Left lobe of liver (tissue), 2 donors: ENCODE measurements around the gene NUDT13. TPM values are rescaled to one million over a fixed set of nuclear protein-coding genes. Genes with fewer than 3 reads are reported as not detected.
"Not testable (repeated sequence)": the region's sequence is repeated elsewhere in the genome, so short reads cannot be mapped to it uniquely, and the experiment has no call there.

Experiments
- ATAC-seq: fragments of 200-7000 bp; cut with Tn5 transposase; one replicate; pipeline ENCODE4 v1.9.1; 2020; ENCODE audit warnings: mild to moderate bottlenecking, moderate library complexity
- DNase-seq: peaks from one replicate; pipeline ENCODE4 v3.0.0-alpha.2; 2020; ENCODE audit warnings: low spot score
- total RNA-seq: library from RNA; stranded (reverse); gene quantifications from one replicate; pipeline ENCODE4 v1.2.1, GENCODE V29; 2021
- donor health status: DM: no; HTN: no; CAD: no; lungs with moderate emphysema.
- donor health status: DM: no; HTN: yes; CAD: no.

The NUDT13 gene
- total RNA-seq, 1 donor from 2014 or later: 2.7 TPM

DNA sequence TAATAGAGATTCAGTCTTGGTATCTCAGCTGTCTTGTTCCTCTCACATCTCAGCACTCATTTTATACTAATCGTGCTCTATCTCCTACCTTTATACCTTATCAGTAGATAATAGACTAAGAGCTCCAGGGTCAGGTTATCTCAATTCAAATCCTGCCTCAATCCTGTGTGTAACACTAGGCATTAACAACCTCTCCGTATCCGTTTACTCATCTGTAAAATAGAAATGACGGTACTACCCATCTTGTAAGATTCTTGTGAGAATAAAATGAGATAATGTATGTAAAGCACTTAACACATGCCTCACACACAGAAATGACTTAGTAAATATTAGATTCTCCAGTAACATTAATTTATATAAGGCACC, 13.0 kb upstream of the NUDT13 start:
- ATAC-seq (no peak), DNase-seq (no peak)

DNA sequence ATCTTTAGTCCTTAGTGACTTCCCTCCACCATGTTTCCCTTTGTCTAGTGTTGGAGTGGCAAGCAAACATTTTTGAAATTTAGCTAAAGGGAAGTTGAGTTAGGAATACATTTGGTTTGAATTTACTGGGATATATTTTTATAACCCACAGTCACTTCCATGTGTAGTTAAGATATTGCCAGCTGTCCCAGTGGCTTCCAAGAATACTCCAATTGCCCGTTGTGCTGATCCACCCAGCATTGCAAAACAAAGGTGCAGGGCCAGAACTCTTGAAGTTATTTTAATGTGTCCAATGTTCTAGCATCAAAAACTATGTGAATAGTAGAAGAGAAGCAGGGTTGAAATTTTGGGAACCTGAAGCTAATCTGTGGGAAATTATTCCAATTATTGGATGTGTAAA, 11.1 kb upstream of the NUDT13 start:
- DNase-seq (no peak), ATAC-seq (no peak)

DNA sequence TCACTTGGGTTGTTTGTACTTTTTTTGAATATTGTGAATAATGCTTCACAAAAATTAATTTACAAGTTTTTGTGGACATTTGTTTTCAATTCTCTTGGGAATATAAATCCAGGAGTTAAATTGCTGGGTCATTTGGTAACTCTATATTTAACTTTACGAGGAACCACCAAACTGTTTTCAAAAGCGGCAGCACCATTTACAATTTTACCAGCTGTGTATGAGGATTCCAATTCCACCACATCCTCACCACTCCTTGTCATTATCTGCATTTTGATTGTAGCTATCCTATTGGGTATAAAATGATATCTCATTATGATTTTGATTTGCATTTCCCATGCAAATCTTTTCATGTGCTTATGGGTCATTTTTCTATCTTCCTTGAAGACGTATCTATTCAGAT, 4.0 kb upstream of the NUDT13 start:
- ATAC-seq (no peak), DNase-seq (no peak)

DNA sequence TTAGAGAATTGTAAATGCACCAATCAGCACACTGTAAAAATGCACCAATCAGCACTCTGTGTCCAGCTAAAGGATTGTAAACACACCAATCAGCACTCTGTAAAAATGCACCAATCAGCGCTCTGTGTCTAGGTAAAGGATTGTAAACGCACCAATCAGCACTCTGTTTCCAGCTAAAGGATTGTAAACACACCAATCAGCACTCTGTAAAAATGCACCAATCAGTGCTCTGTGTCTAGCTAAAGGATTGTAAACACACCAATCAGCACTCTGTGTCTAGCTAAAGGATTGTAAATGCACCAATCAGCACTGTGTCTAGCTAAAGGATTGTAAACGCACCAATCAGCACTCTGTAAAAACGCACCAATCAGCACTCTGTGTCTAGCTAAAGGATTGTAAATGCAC, 1.0 kb upstream of the NUDT13 start:
- DNase-seq, ATAC-seq: not testable (repeated sequence)

GRCh38 chr10:73112032-73112431, 1.8 kb downstream of the NUDT13 start:
- ATAC-seq, DNase-seq: not testable (repeated sequence)

DNA sequence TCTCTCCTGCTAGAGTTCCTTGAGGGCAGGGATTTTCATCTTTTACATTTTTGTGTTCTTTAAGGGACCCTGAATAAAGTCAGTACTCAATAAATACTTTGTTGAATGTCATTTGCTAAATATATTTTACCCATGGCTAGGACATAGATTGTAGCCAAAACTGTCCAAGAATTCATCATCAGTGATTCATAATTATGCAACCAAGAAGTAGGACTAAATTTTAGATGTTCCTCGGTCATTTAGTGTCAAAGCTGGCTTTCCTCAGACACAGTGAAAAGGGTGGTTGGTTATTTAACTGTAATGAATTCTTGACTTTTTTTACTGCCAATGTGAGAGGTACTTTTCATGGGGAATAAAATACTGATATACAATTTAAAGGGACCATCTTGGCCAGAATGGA, 3.3 kb downstream of the NUDT13 start:
- ATAC-seq (no peak), DNase-seq (no peak)

GRCh38 chr10:73116017-73116416, 5.8 kb downstream of the NUDT13 start:
- no peak for DNase-seq
- no peak for ATAC-seq

DNA sequence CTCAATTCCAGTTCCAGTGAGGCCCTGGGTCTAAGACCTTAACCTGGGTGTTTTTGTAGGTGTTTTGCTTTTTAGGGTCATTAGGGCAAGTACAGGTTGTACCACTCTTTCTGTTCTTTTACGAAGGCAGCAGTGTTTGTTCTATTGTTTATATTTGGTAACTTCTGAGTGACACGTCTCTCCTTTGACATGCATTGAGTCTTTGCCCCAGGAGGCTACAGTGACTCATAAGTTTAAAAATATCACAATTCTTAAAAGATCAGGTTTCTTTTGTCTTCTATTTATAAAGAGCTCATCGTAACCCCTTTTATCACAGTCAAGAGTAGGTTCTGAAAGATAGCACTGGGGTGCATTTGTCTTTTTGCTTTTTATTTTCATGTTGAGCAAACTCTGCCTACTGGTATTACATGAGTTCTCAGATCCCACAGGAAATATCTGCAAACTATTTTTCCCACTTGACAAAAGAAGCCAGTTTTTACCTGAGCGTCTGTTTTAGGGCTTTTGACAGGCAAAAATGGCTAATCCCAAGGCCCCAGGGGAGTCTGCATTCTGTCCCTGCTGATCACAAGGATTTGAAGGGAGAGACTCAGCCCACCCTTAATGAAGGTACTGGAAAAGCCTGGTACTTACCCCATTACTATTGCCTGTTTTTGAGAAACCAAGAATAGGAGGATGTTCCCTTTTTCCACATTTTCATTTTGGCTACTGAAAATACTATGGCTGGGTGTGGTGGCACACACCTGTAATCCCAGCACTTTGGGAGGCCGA, 7.9 kb downstream of the NUDT13 start:
- DNase-seq (no peak), ATAC-seq (peak; percentile 52)

DNA sequence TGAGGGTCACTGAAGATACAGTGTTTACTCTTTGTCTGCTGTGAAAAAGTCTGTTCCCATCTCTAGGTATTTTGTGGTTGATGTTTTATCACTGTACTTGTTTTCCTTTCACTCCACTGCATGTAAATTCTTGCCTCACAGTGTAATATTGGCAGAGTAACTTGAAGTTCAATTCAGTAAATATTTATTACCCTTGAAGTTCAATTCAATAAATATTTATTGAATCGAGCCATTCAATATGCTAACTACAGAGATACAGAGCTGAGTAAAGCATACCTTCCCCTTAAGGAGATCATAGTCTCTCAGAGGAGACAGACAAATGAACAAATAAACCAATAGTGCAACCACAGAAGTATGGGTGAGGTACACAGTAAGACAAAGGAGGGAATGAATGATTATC, 9.2 kb downstream of the NUDT13 start:
- ATAC-seq (peak; percentile 61), DNase-seq (no peak)

- ATAC-seq (peak; percentile 66), DNase-seq (no peak)
These were observed 9.7 kb downstream of the NUDT13 start for GRCh38 chr10:73119952-73120351.

GRCh38 chr10:73126343-73126742, 16.1 kb downstream of the NUDT13 start:
- no peak for DNase-seq

GRCh38 chr10:73131301-73131700, 21.0 kb downstream of the NUDT13 start:
- DNase-seq: no peak
- ATAC-seq: no peak

More at GRCh38 chr10:73126343-73126742, 16.1 kb downstream of the NUDT13 start:
- no peak for ATAC-seq

DNA sequence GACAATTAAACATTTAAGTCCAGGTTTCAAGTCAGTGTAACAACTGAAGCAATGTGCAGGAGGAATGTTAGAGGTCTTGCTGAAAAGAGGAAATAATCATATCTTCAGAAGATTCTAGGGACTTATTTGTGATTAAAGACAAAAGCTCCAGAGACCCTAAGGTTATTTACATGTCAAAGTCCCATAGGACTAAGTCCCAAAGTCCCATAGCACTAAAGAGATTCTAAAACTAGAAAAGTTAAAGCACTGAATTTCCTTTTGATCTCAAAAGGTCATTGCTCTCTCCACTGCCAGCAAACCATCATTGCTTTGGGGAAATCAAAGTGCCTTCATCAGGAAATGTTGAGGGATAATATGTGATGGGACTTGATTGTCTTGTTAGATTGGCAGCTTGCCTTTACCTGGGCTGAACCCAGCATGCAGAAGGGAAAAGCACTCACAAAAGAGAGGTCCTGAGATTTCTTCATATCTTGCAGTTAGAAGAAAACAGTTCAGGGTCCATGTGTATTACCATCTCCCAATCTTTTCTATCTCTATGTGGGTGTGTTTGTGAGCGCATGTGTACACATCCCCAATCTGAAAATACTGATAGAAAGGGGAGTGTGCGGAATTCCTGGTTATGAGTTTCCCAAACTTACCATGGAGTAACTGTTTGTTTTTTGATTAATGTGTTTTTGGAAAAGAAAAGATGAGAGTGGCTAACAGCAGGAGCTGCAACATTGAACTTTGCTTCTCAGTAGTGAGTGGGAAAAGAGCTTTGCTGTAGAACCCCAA, 21.8 kb downstream of the NUDT13 start:
- peak; percentile 76 for ATAC-seq
- no peak for DNase-seq

- no peak for ATAC-seq
- DNase-seq: no peak
These were observed 24.5 kb downstream of the NUDT13 start for GRCh38 chr10:73134727-73135126.

DNA sequence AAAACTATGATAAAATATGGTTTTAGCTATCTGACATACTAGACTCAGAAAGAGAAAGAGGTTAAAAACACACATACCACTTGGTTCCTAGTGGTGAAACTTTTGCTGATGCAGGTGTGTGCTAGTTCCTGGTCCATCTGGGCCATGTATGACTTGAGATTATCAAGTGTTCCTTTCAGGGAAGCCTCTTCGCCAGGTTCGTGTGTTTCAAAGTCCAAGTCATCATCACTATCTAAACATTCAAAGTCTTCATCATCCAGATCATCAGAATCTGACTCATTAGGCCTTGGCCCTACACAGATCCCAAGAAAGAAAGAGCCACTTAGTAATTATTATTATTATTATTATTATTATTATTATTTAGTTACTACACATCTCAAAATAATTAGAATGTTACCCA, 26.4 kb downstream of the NUDT13 start:
- no peak for DNase-seq
- no peak for ATAC-seq

DNA sequence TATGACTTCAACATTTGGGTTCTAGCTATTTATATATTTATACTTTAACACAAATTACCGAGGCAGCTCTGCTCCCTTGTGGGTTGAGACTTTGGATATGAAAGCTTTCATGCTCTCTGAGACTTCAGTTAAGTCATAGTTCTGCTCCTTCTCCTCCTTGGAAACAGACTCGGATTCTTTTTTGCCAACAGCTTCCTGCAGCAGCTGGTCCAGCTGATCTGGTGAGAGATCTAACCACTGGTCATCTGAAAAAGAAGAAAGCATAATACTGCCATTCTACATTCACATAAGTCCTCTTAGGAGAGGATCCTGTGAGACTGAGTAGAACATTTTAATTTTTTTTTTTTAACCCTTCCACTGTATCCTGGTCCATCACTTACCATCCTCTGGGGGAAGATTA, 29.0 kb downstream of the NUDT13 start:
- no peak for ATAC-seq
- DNase-seq: no peak

GRCh38 chr10:73141603-73142002, 31.3 kb downstream of the NUDT13 start:
- DNase-seq: no peak
- ATAC-seq: no peak

DNA sequence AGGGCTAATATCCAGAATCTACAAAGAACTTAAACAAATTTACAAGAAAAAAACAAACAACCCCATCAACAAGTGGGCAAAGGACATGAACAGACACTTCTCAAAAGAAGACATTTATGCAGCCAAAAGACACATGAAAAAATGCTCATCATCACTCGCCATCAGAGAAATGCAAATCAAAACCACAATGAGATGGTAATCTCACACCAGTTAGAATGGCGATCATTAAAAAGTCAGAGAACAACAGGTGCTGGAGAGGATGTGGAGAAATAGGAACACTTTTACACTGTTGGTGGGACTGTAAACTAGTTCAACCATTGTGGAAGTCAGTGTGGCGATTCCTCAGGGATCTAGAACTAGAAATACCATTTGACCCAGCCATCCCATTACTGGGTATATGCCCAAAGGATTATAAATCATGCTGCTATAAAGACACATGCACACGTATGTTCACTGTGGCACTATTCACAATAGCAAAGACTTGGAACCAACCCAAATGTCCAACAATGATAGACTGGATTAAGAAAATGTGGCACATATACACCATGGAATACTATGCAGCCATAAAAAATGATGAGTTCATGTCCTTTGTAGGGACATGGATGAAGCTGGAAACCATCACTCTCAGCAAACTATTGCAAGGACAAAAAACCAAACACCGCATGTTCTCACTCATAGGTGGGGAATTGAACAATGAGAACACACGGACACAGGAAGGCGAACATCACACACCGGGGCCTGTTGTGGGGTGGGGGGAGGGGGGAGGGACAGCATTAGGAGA, 40.6 kb downstream of the NUDT13 start:
- not testable (repeated sequence) for ATAC-seq, DNase-seq

DNA sequence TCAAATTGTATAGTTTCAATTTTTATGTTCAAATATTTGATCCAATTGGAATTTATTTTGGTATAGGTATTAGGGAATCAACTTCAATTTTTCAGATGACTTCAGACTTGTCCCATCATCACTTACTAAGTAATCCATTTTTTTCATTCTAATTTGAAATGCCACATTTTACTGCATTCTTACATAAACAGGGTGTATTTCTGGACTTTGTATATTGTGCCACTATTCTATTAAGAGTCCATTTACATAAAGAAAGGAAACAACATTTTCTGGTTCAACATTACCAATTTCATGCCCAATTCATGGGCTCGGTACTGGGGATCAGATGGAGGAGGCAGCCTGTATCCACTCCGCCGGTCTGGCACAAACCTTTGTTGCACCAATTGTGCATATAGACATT, 41.8 kb downstream of the NUDT13 start:
- no peak for DNase-seq
- ATAC-seq: no peak

GRCh38 chr10:73156054-73156453, 45.8 kb downstream of the NUDT13 start:
- ATAC-seq: no peak

GRCh38 chr10:73159038-73159648, 48.9 kb downstream of the NUDT13 start:
- ATAC-seq (peak; percentile 84), DNase-seq (peak; percentile 53)

More at GRCh38 chr10:73156054-73156453, 45.8 kb downstream of the NUDT13 start:
- DNase-seq: no peak
